Measurements from ENCODE around the gene HACD4. TPM values are rescaled to one million over a fixed set of nuclear protein-coding genes. Genes with fewer than 3 reads are reported as not detected.

The HACD4 gene
- total RNA-seq, 1 experiment from 2014 or later: 1.2 TPM

DNA sequence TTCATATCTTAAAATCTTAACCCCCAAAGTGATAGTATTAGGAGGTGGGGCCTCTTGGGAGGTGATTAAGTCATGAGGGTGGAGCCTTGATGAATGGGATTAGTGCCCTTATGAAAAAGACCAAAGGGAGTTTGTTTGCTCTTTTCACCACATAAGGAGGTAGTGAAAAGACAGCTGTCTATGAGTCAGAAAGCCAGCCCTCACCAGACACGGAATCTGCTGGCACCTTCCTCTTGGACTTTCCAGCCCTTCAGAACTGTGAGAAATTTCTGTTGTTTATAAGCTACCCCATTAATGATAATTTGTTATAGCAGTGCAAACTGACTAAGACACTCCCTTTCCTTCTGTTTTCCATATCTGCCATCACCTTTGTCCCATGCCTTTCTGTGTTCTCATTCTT, 25.5 kb upstream of the HACD4 start:
- TF ChIP-seq, protein P1, sequence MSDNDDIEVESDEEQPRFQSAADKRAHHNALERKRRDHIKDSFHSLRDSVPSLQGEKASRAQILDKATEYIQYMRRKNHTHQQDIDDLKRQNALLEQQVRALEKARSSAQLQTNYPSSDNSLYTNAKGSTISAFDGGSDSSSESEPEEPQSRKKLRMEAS (CRISPR knock-in tag; IDR thresholded peaks at IDR 0.05): no peak
- TF ChIP-seq ZBTB21 (CRISPR knock-in tag; IDR thresholded peaks at IDR 0.05; ENCODE audit: borderline replicate concordance): no peak
- TF ChIP-seq ATF1 (CRISPR knock-in tag; IDR thresholded peaks at IDR 0.05): no peak
- TF ChIP-seq, protein P2, sequence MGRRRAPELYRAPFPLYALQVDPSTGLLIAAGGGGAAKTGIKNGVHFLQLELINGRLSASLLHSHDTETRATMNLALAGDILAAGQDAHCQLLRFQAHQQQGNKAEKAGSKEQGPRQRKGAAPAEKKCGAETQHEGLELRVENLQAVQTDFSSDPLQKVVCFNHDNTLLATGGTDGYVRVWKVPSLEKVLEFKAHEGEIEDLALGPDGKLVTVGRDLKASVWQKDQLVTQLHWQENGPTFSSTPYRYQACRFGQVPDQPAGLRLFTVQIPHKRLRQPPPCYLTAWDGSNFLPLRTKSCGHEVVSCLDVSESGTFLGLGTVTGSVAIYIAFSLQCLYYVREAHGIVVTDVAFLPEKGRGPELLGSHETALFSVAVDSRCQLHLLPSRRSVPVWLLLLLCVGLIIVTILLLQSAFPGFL (CRISPR knock-in tag; IDR thresholded peaks at IDR 0.05; ENCODE audit: borderline replicate concordance): no peak
- TF ChIP-seq, protein P3, sequence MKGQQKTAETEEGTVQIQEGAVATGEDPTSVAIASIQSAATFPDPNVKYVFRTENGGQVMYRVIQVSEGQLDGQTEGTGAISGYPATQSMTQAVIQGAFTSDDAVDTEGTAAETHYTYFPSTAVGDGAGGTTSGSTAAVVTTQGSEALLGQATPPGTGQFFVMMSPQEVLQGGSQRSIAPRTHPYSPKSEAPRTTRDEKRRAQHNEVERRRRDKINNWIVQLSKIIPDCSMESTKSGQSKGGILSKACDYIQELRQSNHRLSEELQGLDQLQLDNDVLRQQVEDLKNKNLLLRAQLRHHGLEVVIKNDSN (CRISPR knock-in tag; IDR thresholded peaks at IDR 0.05): no peak
- no peak for TF ChIP-seq ELF4 (CRISPR knock-in tag; IDR thresholded peaks at IDR 0.05; ENCODE audit: low read depth)
- TF ChIP-seq, protein P4, sequence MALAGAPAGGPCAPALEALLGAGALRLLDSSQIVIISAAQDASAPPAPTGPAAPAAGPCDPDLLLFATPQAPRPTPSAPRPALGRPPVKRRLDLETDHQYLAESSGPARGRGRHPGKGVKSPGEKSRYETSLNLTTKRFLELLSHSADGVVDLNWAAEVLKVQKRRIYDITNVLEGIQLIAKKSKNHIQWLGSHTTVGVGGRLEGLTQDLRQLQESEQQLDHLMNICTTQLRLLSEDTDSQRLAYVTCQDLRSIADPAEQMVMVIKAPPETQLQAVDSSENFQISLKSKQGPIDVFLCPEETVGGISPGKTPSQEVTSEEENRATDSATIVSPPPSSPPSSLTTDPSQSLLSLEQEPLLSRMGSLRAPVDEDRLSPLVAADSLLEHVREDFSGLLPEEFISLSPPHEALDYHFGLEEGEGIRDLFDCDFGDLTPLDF (CRISPR knock-in tag; IDR thresholded peaks at IDR 0.05): no peak
- no peak for TF ChIP-seq ZNF232 (CRISPR knock-in tag; IDR thresholded peaks at IDR 0.05)
- no peak for TF ChIP-seq ZNF138 (CRISPR knock-in tag; conservative IDR thresholded peaks at IDR 0.05)
- TF ChIP-seq, protein P5, sequence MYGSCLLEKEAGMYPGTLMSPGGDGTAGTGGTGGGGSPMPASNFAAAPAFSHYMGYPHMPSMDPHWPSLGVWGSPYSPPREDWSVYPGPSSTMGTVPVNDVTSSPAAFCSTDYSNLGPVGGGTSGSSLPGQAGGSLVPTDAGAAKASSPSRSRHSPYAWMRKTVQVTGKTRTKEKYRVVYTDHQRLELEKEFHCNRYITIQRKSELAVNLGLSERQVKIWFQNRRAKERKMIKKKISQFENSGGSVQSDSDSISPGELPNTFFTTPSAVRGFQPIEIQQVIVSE (CRISPR knock-in tag; IDR thresholded peaks at IDR 0.05; ENCODE audit: borderline replicate concordance): no peak
- TF ChIP-seq HMGA2 (CRISPR knock-in tag; IDR thresholded peaks at IDR 0.05): no peak
- TF ChIP-seq TEAD4 (CRISPR knock-in tag; IDR thresholded peaks at IDR 0.05): no peak
- no peak for TF ChIP-seq GABPB1 (CRISPR knock-in tag; IDR thresholded peaks at IDR 0.05)
- TF ChIP-seq, protein P6, sequence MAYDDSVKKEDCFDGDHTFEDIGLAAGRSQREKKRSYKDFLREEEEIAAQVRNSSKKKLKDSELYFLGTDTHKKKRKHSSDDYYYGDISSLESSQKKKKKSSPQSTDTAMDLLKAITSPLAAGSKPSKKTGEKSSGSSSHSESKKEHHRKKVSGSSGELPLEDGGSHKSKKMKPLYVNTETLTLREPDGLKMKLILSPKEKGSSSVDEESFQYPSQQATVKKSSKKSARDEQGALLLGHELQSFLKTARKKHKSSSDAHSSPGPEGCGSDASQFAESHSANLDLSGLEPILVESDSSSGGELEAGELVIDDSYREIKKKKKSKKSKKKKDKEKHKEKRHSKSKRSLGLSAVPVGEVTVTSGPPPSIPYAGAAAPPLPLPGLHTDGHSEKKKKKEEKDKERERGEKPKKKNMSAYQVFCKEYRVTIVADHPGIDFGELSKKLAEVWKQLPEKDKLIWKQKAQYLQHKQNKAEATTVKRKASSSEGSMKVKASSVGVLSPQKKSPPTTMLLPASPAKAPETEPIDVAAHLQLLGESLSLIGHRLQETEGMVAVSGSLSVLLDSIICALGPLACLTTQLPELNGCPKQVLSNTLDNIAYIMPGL (CRISPR knock-in tag; IDR thresholded peaks at IDR 0.05): no peak
- TF ChIP-seq ZNF396 (CRISPR knock-in tag; IDR thresholded peaks at IDR 0.05; ENCODE audit: borderline replicate concordance): no peak
- TF ChIP-seq JUN (CRISPR knock-in tag; IDR thresholded peaks at IDR 0.05): no peak
- no peak for TF ChIP-seq ZNF671 (CRISPR knock-in tag; IDR thresholded peaks at IDR 0.05)
- no peak for TF ChIP-seq TP53 (CRISPR knock-in tag; IDR thresholded peaks at IDR 0.05)
- TF ChIP-seq FOXK1 (CRISPR knock-in tag; IDR thresholded peaks at IDR 0.05): no peak
- TF ChIP-seq FOXP1 (CRISPR knock-in tag; IDR thresholded peaks at IDR 0.05; ENCODE audit: borderline replicate concordance): no peak
- no peaks in the 10 kb centered on the region for H3K27me3 Mint-ChIP-seq (ENCODE audit: low read depth)
- H3K36me3 Mint-ChIP-seq: no peaks in the 10 kb centered on the region
- POLR2A ChIA-PET: no interaction called here
- CTCF ChIA-PET: interaction anchor here (1.5 kb wide), 1 partner anchor 54 kb away, joined by 3 read pairs; no protein-coding TSS in a partner anchor
- no peak overlapping the region for H3K27ac Mint-ChIP-seq
- H3K4me1 Mint-ChIP-seq: peaks cover 8% of the 10 kb centered on the region
- no peaks in the 10 kb centered on the region for H3K9me3 Mint-ChIP-seq
- no peak for DNase-seq (ENCODE audit: low spot score)
- ATAC-seq: no peak
- no peak overlapping the region for H3K4me3 Mint-ChIP-seq

DNA sequence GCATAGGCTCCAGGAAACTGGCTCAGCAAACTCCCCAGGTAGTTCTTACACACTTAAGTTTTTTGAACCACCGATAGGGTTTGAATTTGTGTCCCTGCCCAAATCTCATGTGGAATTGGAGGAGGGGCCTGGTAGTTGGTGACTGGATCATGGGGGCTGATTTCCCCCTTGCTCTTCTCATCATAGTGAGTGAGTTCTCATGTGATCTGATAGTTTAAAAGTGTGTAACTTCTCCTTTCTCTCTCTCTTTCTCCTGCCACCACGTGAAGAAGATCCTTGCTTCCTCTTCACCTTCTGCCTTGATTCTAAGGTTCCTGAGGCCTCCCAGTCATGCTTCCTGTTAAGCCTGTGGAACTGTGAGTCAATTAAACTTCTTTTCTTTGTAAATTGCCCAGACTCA, 22.4 kb upstream of the HACD4 start:
- CTCF ChIA-PET: no interaction called here
- Mint-ChIP-seq H3K4me1 (peaks cover 2% of the 10 kb centered on the region; the same call in 1 of the 2 replicates), H3K36me3 (no peaks in the 10 kb centered on the region), H3K27me3 (ENCODE audit: low read depth) (no peaks in the 10 kb centered on the region), H3K9me3 (0 out of 2 replicates have a peak, but pooled peaks cover 3% of the 10 kb centered on the region), H3K4me3 (no peak overlapping the region), H3K27ac (no peak overlapping the region)
- POLR2A ChIA-PET: no interaction called here
- ATAC-seq (no peak), DNase-seq (ENCODE audit: low spot score) (no peak)
- TF ChIP-seq, protein P7, sequence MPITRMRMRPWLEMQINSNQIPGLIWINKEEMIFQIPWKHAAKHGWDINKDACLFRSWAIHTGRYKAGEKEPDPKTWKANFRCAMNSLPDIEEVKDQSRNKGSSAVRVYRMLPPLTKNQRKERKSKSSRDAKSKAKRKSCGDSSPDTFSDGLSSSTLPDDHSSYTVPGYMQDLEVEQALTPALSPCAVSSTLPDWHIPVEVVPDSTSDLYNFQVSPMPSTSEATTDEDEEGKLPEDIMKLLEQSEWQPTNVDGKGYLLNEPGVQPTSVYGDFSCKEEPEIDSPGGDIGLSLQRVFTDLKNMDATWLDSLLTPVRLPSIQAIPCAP (CRISPR knock-in tag; IDR thresholded peaks at IDR 0.05): no peak
- TF ChIP-seq CBFB (CRISPR knock-in tag; IDR thresholded peaks at IDR 0.05; ENCODE audit: low read depth) (no peak), GTF2I (CRISPR knock-in tag; conservative IDR thresholded peaks at IDR 0.05) (no peak), ZNF232 (CRISPR knock-in tag; IDR thresholded peaks at IDR 0.05) (no peak), ZNF138 (CRISPR knock-in tag; conservative IDR thresholded peaks at IDR 0.05) (no peak)
- TF ChIP-seq, protein P3 (CRISPR knock-in tag; IDR thresholded peaks at IDR 0.05): no peak
- TF ChIP-seq, protein P8, sequence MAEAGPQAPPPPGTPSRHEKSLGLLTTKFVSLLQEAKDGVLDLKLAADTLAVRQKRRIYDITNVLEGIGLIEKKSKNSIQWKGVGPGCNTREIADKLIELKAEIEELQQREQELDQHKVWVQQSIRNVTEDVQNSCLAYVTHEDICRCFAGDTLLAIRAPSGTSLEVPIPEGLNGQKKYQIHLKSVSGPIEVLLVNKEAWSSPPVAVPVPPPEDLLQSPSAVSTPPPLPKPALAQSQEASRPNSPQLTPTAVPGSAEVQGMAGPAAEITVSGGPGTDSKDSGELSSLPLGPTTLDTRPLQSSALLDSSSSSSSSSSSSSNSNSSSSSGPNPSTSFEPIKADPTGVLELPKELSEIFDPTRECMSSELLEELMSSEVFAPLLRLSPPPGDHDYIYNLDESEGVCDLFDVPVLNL (CRISPR knock-in tag; IDR thresholded peaks at IDR 0.05; ENCODE audit: borderline replicate concordance, low read depth): no peak
- TF ChIP-seq, protein P9, sequence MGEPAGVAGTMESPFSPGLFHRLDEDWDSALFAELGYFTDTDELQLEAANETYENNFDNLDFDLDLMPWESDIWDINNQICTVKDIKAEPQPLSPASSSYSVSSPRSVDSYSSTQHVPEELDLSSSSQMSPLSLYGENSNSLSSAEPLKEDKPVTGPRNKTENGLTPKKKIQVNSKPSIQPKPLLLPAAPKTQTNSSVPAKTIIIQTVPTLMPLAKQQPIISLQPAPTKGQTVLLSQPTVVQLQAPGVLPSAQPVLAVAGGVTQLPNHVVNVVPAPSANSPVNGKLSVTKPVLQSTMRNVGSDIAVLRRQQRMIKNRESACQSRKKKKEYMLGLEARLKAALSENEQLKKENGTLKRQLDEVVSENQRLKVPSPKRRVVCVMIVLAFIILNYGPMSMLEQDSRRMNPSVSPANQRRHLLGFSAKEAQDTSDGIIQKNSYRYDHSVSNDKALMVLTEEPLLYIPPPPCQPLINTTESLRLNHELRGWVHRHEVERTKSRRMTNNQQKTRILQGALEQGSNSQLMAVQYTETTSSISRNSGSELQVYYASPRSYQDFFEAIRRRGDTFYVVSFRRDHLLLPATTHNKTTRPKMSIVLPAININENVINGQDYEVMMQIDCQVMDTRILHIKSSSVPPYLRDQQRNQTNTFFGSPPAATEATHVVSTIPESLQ (CRISPR knock-in tag; IDR thresholded peaks at IDR 0.05): no peak

All from WTC11 (cell line).